Vagina (tissue), 2 donors: ENCODE data around the gene PDE4D.

ENCODE experiments used
- POLR2A ChIP-seq, 2 donors: fragments of 450-650 bp; IDR thresholded peaks; one replicate each; pipeline ENCODE4 v1.6.1; 2017; ENCODE audit warnings: antibody characterized with exemption in 2 of 2, mild to moderate bottlenecking in 2 of 2, moderate library complexity in 2 of 2
- TF ChIP-seq, protein P1 (sequence below), 3 experiments: fragments of 450-650 bp in 2 of 3; fragments of 200-600 bp in 1 of 3; sonication (generic) in 1 of 3; IDR thresholded peaks; one replicate each; pipeline ENCODE4 v1.5.1; 2017 to 2019; ENCODE audit warnings: antibody characterized with exemption in 3 of 3, mild to moderate bottlenecking in 2 of 3, moderate library complexity in 2 of 3

GRCh38 chr5:59547731-59548130, 345.8 kb downstream of the PDE4D start:
- TF ChIP-seq POLR2A (IDR thresholded peaks at IDR 0.05): no peak
- TF ChIP-seq, protein P1, sequence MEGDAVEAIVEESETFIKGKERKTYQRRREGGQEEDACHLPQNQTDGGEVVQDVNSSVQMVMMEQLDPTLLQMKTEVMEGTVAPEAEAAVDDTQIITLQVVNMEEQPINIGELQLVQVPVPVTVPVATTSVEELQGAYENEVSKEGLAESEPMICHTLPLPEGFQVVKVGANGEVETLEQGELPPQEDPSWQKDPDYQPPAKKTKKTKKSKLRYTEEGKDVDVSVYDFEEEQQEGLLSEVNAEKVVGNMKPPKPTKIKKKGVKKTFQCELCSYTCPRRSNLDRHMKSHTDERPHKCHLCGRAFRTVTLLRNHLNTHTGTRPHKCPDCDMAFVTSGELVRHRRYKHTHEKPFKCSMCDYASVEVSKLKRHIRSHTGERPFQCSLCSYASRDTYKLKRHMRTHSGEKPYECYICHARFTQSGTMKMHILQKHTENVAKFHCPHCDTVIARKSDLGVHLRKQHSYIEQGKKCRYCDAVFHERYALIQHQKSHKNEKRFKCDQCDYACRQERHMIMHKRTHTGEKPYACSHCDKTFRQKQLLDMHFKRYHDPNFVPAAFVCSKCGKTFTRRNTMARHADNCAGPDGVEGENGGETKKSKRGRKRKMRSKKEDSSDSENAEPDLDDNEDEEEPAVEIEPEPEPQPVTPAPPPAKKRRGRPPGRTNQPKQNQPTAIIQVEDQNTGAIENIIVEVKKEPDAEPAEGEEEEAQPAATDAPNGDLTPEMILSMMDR (IDR thresholded peaks at IDR 0.05): no peak
